HG03442 (cell line): ENCODE measurements around the gene VPS37B.
"Not testable (repeated sequence)": the region's sequence is repeated elsewhere in the genome, so short reads cannot be mapped to it uniquely, and the experiment has no call there.

Experiments used
- ATAC-seq: cut with Tn5 transposase; IDR thresholded peaks from one replicate; pipeline ENCODE4 v1.9.1; 2021; ENCODE audit warnings: mild to moderate bottlenecking, moderate library complexity; ENCODE audit not compliant: unreplicated experiment

Gene VPS37B

GRCh38 chr12:122895704-122896636 lies at the start of gene VPS37B:
VPS37B (minus strand) TSS chr12:122896124; CDS start chr12:122896062, 62 bp downstream.
- no peak for ATAC-seq

GRCh38 chr12:122944605-122945592 lies 49.0 kb upstream of the VPS37B start:
- no peak for ATAC-seq

GRCh38 chr12:122943196-122943595 lies 47.3 kb upstream of the VPS37B start:
- no peak for ATAC-seq

GRCh38 chr12:122942637-122943036 lies 46.7 kb upstream of the VPS37B start:
- no peak for ATAC-seq

- not testable (repeated sequence) for ATAC-seq
Measured at GRCh38 chr12:122941351-122941750, 45.4 kb upstream of the VPS37B start.

GRCh38 chr12:122939125-122939524 lies 43.2 kb upstream of the VPS37B start:
- ATAC-seq = no peak

GRCh38 chr12:122937622-122938091 lies 41.7 kb upstream of the VPS37B start:
- ATAC-seq = no peak

- no peak for ATAC-seq
Measured at GRCh38 chr12:122935318-122935717, 39.4 kb upstream of the VPS37B start.

- no peak for ATAC-seq
Measured at GRCh38 chr12:122934722-122935121, 38.8 kb upstream of the VPS37B start.

GRCh38 chr12:122932207-122932606 lies 36.3 kb upstream of the VPS37B start:
- ATAC-seq = no peak

GRCh38 chr12:122929812-122930211 lies 33.9 kb upstream of the VPS37B start:
- ATAC-seq = no peak

- no peak for ATAC-seq
Measured at GRCh38 chr12:122929148-122929538, 33.2 kb upstream of the VPS37B start.

GRCh38 chr12:122928404-122929147 lies 32.7 kb upstream of the VPS37B start:
- ATAC-seq = no peak

GRCh38 chr12:122927756-122928403 lies 32.0 kb upstream of the VPS37B start:
- no peak for ATAC-seq

- ATAC-seq = no peak
Measured at GRCh38 chr12:122921917-122922316, 26.0 kb upstream of the VPS37B start.

GRCh38 chr12:122920687-122921086 lies 24.8 kb upstream of the VPS37B start:
- no peak for ATAC-seq

GRCh38 chr12:122918827-122919226 lies 22.9 kb upstream of the VPS37B start:
- no peak for ATAC-seq

- no peak for ATAC-seq
Measured at GRCh38 chr12:122917507-122918121, 21.7 kb upstream of the VPS37B start.

- no peak for ATAC-seq
Measured at GRCh38 chr12:122909442-122910288, 13.7 kb upstream of the VPS37B start.
